Measurements from ENCODE around the gene GPC6.

GPC6 gene

GRCh38 chr13:94145966-94146365 is 919.4 kb downstream of the GPC6 start:
- DNase-seq: no peak

- DNase-seq: no peak
These were observed 927.0 kb downstream of the GPC6 start for GRCh38 chr13:94153586-94153985.

- no peak for DNase-seq
These were observed 927.8 kb downstream of the GPC6 start for GRCh38 chr13:94154367-94154766.

- DNase-seq: no peak
These were observed 931.2 kb downstream of the GPC6 start for GRCh38 chr13:94157705-94158218.

- no peak for DNase-seq
These were observed 934.3 kb downstream of the GPC6 start for GRCh38 chr13:94160875-94161274.

- DNase-seq: no peak
These were observed 935.7 kb downstream of the GPC6 start for GRCh38 chr13:94162289-94162688.

GRCh38 chr13:94163535-94163934 is 936.9 kb downstream of the GPC6 start:
- no peak for DNase-seq

GRCh38 chr13:94168783-94169453 is 942.3 kb downstream of the GPC6 start:
- no peak for DNase-seq

GRCh38 chr13:94169454-94170144 is 943.0 kb downstream of the GPC6 start:
- no peak for DNase-seq

- DNase-seq: no peak
These were observed 943.6 kb downstream of the GPC6 start for GRCh38 chr13:94170145-94170571.

GRCh38 chr13:94172416-94172815 is 945.8 kb downstream of the GPC6 start:
- no peak for DNase-seq

GRCh38 chr13:94173312-94173854 is 946.8 kb downstream of the GPC6 start:
- DNase-seq: no peak

GRCh38 chr13:94174009-94174408 is 947.4 kb downstream of the GPC6 start:
- no peak for DNase-seq

- no peak for DNase-seq
These were observed 948.5 kb downstream of the GPC6 start for GRCh38 chr13:94175076-94175475.

GRCh38 chr13:94176561-94176960 is 950.0 kb downstream of the GPC6 start:
- no peak for DNase-seq

- no peak for DNase-seq
These were observed 950.4 kb downstream of the GPC6 start for GRCh38 chr13:94177041-94177440.

GRCh38 chr13:94178625-94179244 is 952.1 kb downstream of the GPC6 start:
- DNase-seq: no peak

- no peak for DNase-seq
These were observed 955.0 kb downstream of the GPC6 start for GRCh38 chr13:94181461-94182107.

GRCh38 chr13:94182185-94182761 is 955.7 kb downstream of the GPC6 start:
- no peak for DNase-seq

GRCh38 chr13:94186470-94186869 is 959.9 kb downstream of the GPC6 start:
- no peak for DNase-seq

GRCh38 chr13:94188201-94188854 is 961.7 kb downstream of the GPC6 start:
- DNase-seq: no peak

GRCh38 chr13:94192431-94192975 is 965.9 kb downstream of the GPC6 start:
- DNase-seq: no peak

Measured in CD4-positive, alpha-beta T cell treated with Interleukin-21 for 1 hour (primary cell).